Astrocyte of the spinal cord (primary cell): Measurements from ENCODE around the gene WNK4.
A peak's percentile ranks its signal among the peaks of the same experiment; 100 is the strongest.

ENCODE experiments used
- DNase-seq: peaks from one replicate; pipeline ENCODE4 v3.0.0; 2011; ENCODE audit warnings: low read depth, low spot score
- H3K4me3 ChIP-seq: 2 replicates; pipeline ENCODE4 v1.5.1; 2011; ENCODE audit warnings: low read depth, mild to moderate bottlenecking, low read length, moderate library complexity
- in situ Hi-C: cut with HindIII; loops from 2 replicates; pipeline ENCODE4 v1.10.0; 2017; ENCODE audit warnings: low sequenced_read_pairs
- TF ChIP-seq, protein P1 (sequence below): IDR thresholded peaks from 2 replicates; pipeline ENCODE4 v1.5.1; 2012; ENCODE audit warnings: low read depth, mild to moderate bottlenecking, low read length, inconsistent platforms

Gene WNK4

GRCh38 chr17:42780851-42781638, 635 bp downstream of the WNK4 start:
- peak overlapping the region; percentile 70 for H3K4me3 ChIP-seq
- in situ Hi-C loops = no loop called here
- TF ChIP-seq, protein P1, sequence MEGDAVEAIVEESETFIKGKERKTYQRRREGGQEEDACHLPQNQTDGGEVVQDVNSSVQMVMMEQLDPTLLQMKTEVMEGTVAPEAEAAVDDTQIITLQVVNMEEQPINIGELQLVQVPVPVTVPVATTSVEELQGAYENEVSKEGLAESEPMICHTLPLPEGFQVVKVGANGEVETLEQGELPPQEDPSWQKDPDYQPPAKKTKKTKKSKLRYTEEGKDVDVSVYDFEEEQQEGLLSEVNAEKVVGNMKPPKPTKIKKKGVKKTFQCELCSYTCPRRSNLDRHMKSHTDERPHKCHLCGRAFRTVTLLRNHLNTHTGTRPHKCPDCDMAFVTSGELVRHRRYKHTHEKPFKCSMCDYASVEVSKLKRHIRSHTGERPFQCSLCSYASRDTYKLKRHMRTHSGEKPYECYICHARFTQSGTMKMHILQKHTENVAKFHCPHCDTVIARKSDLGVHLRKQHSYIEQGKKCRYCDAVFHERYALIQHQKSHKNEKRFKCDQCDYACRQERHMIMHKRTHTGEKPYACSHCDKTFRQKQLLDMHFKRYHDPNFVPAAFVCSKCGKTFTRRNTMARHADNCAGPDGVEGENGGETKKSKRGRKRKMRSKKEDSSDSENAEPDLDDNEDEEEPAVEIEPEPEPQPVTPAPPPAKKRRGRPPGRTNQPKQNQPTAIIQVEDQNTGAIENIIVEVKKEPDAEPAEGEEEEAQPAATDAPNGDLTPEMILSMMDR = no peak
- no peak for DNase-seq

DNA sequence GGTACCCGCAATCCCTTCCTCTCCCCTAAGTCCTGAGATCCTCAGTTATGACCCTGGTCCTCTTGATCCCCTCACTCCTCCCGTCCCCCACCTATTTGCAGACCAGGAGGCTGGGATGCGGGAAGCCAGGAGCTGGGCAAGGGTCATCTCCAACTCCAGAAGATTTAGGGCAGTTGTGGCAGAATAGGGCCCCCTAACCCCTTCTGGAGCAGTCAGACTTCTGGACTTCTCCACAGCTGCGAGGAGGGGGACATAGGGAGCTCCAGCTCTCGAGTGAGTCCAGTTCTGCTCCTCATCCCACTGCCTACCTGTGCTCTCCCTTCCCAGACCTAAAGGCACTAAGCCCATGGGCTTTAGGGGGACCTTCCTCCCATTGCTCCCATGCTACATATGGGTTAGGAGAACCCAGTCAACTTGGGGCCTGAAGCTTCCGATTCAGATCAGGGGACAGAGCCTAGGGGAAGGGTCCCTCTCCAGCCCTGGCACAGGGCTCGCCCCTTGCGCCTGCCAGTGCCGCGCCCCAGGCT, 1.3 kb downstream of the WNK4 start:
- TF ChIP-seq, protein P1 = no peak
- no peak for DNase-seq
- peak overlapping the region; percentile 70 for H3K4me3 ChIP-seq
- in situ Hi-C loops = no loop called here

- peak overlapping the region; percentile 70 for H3K4me3 ChIP-seq
- no peak for DNase-seq
- TF ChIP-seq, protein P1 = no peak
- in situ Hi-C loops = no loop called here
Measured at GRCh38 chr17:42782166-42783061, 2.0 kb downstream of the WNK4 start.

DNA sequence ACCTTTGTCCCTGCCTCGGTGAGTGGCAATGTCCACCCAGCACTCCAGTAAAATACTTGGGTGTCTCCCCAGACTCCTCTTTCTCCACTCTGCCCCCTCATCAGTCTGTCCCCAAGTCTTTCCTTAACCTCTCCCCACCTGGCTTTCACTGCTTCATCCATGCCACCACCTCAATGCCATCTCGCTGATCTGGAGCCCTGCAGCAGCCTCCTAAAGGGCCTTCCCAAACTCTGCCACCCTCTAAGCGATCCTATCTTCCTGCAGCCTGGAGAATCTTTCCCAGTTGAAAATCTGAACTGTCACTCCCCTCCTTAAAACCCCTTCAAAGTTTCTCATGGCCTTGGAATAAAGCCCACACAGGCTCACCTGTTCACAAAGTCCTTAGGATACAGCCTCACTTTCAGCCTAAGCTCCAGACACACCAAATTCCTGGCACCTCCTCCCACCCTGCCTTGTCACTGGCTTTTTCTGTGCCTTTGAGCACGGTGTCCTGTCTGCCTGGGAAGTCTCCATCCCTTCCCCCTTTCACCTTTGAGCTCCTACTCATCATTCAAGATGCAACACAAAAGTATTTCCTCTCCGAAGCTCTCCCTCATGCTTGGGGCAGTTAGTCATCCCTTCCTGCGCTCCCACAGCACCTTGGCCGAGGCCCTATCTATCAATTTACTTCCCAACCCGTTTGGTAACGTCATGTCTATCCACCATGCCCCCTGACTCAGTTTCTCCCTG, 2.8 kb downstream of the WNK4 start:
- in situ Hi-C loops = no loop called here
- peak; percentile 62 for DNase-seq
- TF ChIP-seq, protein P1 = no peak
- peak overlapping the region; percentile 70 for H3K4me3 ChIP-seq

- DNase-seq = no peak
- TF ChIP-seq, protein P1 = no peak
- in situ Hi-C loops = no loop called here
- no peak overlapping the region for H3K4me3 ChIP-seq
Measured at GRCh38 chr17:42783791-42784138, 3.4 kb downstream of the WNK4 start.

DNA sequence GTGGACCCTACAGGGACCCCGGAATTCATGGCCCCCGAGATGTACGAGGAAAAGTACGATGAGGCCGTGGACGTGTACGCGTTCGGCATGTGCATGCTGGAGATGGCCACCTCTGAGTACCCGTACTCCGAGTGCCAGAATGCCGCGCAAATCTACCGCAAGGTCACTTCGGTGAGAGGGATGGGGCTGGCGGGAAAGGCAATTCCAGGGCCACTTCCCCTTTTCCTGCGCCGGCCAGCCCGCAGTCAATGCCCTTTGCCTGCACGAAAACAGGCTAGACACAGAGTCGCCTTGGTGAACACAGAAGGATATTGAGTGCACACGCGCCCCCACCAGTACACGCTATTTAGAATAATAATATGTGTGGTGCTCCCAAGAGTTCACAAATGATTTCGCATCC, 4.0 kb downstream of the WNK4 start:
- DNase-seq = no peak
- in situ Hi-C loops = no loop called here
- no peak overlapping the region for H3K4me3 ChIP-seq
- TF ChIP-seq, protein P1 = no peak
